A673 (cell line): ENCODE measurements around the gene GSTA1. TPM values are rescaled to one million over a fixed set of nuclear protein-coding genes. Genes with fewer than 3 reads are reported as not detected.

ENCODE experiments used
- BruUV-seq: library from RNA; stranded (reverse); fragments of 400-500 nt; replicated peaks from 2 replicates; lab custom pipeline; 2021; lab: Mats Ljungman, UMichigan
- CTCF ChIA-PET: fragments of 300-600 bp; sonication (Branson Sonifier 250); formaldehyde crosslinking; loops from one replicate; lab custom pipeline; 2022; ENCODE audit warnings: antibody characterized with exemption; lab: Charles Lee
- POLR2A ChIA-PET: fragments of 300-600 bp; sonication (Branson Sonifier 250); formaldehyde crosslinking; loops from one replicate; lab custom pipeline; 2022; ENCODE audit warnings: antibody characterized with exemption; ENCODE audit not compliant: low non-redundant PET; lab: Charles Lee
- DNase-seq: peaks from one replicate; pipeline ENCODE4 v3.0.0-alpha.2; 2015; ENCODE audit warnings: low spot score
- H3K27ac ChIP-seq: fragments of 200-600 bp; sonication (generic); 2 replicates; pipeline ENCODE4 v1.5.1; 2016; ENCODE audit warnings: mixed run types, low read depth, mild to moderate bottlenecking, mixed read lengths, antibody characterized with exemption, low read length; ENCODE audit not compliant: poor library complexity, severe bottlenecking
- H3K27me3 ChIP-seq: fragments of 200-600 bp; sonication (generic); replicated peaks from 2 replicates; pipeline ENCODE4 v1.6.1; 2017; ENCODE audit warnings: mixed run types, low read depth, mild to moderate bottlenecking, mixed read lengths, antibody characterized with exemption, low read length; ENCODE audit not compliant: insufficient read depth, poor library complexity
- H3K36me3 ChIP-seq: fragments of 200-600 bp; sonication (generic); 2 replicates; pipeline ENCODE4 v1.6.1; 2016; ENCODE audit warnings: mixed run types, mild to moderate bottlenecking, mixed read lengths, antibody characterized with exemption, low read length; ENCODE audit not compliant: insufficient read depth, poor library complexity, severe bottlenecking
- H3K4me1 ChIP-seq: fragments of 200-600 bp; sonication (generic); 2 replicates; pipeline ENCODE4 v1.6.1; 2017; ENCODE audit warnings: mixed run types, mild to moderate bottlenecking, mixed read lengths, antibody characterized with exemption, low read length; ENCODE audit not compliant: insufficient read depth, poor library complexity, severe bottlenecking
- H3K4me3 ChIP-seq: fragments of 200-600 bp; sonication (generic); 2 replicates; pipeline ENCODE4 v1.5.1; 2016; ENCODE audit warnings: low read depth, mixed run types, mild to moderate bottlenecking, mixed read lengths, low read length; ENCODE audit not compliant: poor library complexity, severe bottlenecking
- H3K9me3 ChIP-seq: fragments of 200-600 bp; sonication (generic); 2 replicates; pipeline ENCODE4 v1.6.1; 2016; ENCODE audit warnings: mixed run types, low read depth, mild to moderate bottlenecking, mixed read lengths, antibody characterized with exemption, low read length; ENCODE audit not compliant: poor library complexity, severe bottlenecking
- CTCF ChIP-seq: fragments of 300-800, 200-600 bp; sonication (generic); conservative IDR thresholded peaks from 2 replicates; pipeline ENCODE4 v1.5.1; 2017; ENCODE audit warnings: low read depth, mild to moderate bottlenecking, antibody characterized with exemption, low read length, moderate library complexity, mixed read lengths
- EZH2 ChIP-seq: fragments of 200-600 bp; sonication (generic); IDR thresholded peaks from 2 replicates; pipeline ENCODE4 v1.6.1; 2017; ENCODE audit warnings: borderline replicate concordance, low read depth, mild to moderate bottlenecking, mixed read lengths, antibody characterized with exemption, low read length; ENCODE audit not compliant: poor library complexity, severe bottlenecking
- intact Hi-C: fragments of 100-400 bp; cut with micrococcal nuclease; formaldehyde crosslinking; loops from one replicate; pipeline ENCODE4 v1.10.0; 2022; ENCODE audit not compliant: unreplicated experiment
- total RNA-seq: library from RNA; stranded (reverse); gene quantifications from 2 replicates; pipeline ENCODE4 v1.2.3, GENCODE V29; 2021

Gene GSTA1
- total RNA-seq, 1 experiment from 2014 or later: not detected

- no peak for DNase-seq
- ChIA-PET POLR2A (no interaction called here), CTCF (no interaction called here)
- Histone ChIP-seq H3K36me3 (no peaks in the 10 kb centered on the region), H3K9me3 (no peaks in the 10 kb centered on the region), H3K27ac (no peak overlapping the region), H3K27me3 (no peaks in the 10 kb centered on the region), H3K4me3 (no peak overlapping the region), H3K4me1 (no peaks in the 10 kb centered on the region)
- no TSS peak for BruUV-seq
- TF ChIP-seq EZH2: no peak
- TF ChIP-seq CTCF: no peak
- intact Hi-C loops: no loop called here
These were observed 57.8 kb downstream of the GSTA1 start for GRCh38 chr6:52745764-52746201.

- no TSS peak for BruUV-seq
- POLR2A ChIA-PET: no interaction called here
- intact Hi-C loops: no loop called here
- no peaks in the 10 kb centered on the region for H3K36me3 ChIP-seq
- TF ChIP-seq CTCF: no peak
- no peak for TF ChIP-seq EZH2
- H3K4me1 ChIP-seq: no peaks in the 10 kb centered on the region
- no peak for DNase-seq
- H3K4me3 ChIP-seq: no peak overlapping the region
- no peak overlapping the region for H3K27ac ChIP-seq
- H3K27me3 ChIP-seq: no peaks in the 10 kb centered on the region
- no peaks in the 10 kb centered on the region for H3K9me3 ChIP-seq
- CTCF ChIA-PET: no interaction called here
These were observed 61.7 kb downstream of the GSTA1 start for GRCh38 chr6:52741872-52742271.

Other genes starting within 250 kb of the GSTA1 start
- gene TRAM2, start 226.8 kb downstream of the GSTA1 start, total RNA-seq: 20.9 and 21.9 TPM in 2 replicates
- gene TMEM14A, start 132.7 kb downstream of the GSTA1 start, total RNA-seq: 8.4 and 10.0 TPM in 2 replicates
- not detected in 2 replicates for gene GSTA2, start 40.3 kb downstream of the GSTA1 start, total RNA-seq
- not detected in 2 replicates for gene GSTA5, start 37.0 kb upstream of the GSTA1 start, total RNA-seq
- gene GSTA3, start 105.9 kb upstream of the GSTA1 start, total RNA-seq: not detected in 2 replicates
- 30.8 and 39.2 TPM in 2 replicates for gene GSTA4, start 191.5 kb upstream of the GSTA1 start, total RNA-seq